Panc1 (cell line): Measurements from ENCODE around the gene FEM1B. TPM values are rescaled to one million over a fixed set of nuclear protein-coding genes. Genes with fewer than 3 reads are reported as not detected.

Experiments
- ATAC-seq: fragments of 200-7000 bp; cut with Tn5 transposase; 2 replicates; pipeline ENCODE4 v1.9.1; 2020; ENCODE audit warnings: mild to moderate bottlenecking, moderate library complexity
- BruUV-seq: library from RNA; stranded (reverse); fragments of 400-500 nt; replicated peaks from 2 replicates; lab custom pipeline; 2021; lab: Mats Ljungman, UMichigan
- CTCF ChIA-PET: fragments of 300-600 bp; sonication (Branson Sonifier 250); formaldehyde crosslinking; loops from one replicate; lab custom pipeline; 2022; ENCODE audit warnings: antibody characterized with exemption; lab: Charles Lee
- POLR2A ChIA-PET: fragments of 300-600 bp; sonication (Branson Sonifier 250); formaldehyde crosslinking; loops from one replicate; lab custom pipeline; 2022; ENCODE audit warnings: antibody characterized with exemption; lab: Charles Lee
- DNase-seq: peaks from one replicate; pipeline ENCODE4 v3.0.0-alpha.2; 2010; ENCODE audit warnings: low read depth, low spot score
- H3K27ac ChIP-seq: 2 replicates; pipeline ENCODE4 v1.5.1; 2011; ENCODE audit warnings: mild to moderate bottlenecking, low read length, inconsistent platforms
- H3K27me3 ChIP-seq: fragments of 200-500 bp; sonication (Bioruptor generic); 2 replicates; pipeline ENCODE4 v1.6.0; 2014; ENCODE audit warnings: low read length, inconsistent platforms; ENCODE audit not compliant: control insufficient read depth, insufficient read depth
- H3K36me3 ChIP-seq: fragments of 200-500 bp; sonication (Bioruptor generic); 2 replicates; pipeline ENCODE4 v1.5.1; 2014; ENCODE audit warnings: inconsistent platforms, mild to moderate bottlenecking, low read length, moderate library complexity; ENCODE audit not compliant: control insufficient read depth, insufficient read depth
- H3K4me1 ChIP-seq: 2 replicates; pipeline ENCODE4 v1.5.1; 2011; ENCODE audit warnings: inconsistent platforms, mild to moderate bottlenecking, low read length, moderate library complexity; ENCODE audit not compliant: control insufficient read depth, insufficient read depth
- H3K4me3 ChIP-seq, 2 experiments: 2 replicates each; pipeline ENCODE4 v1.5.1; 2011 to 2012; ENCODE audit warnings: low read depth in 2 of 2, low read length in 2 of 2, mild to moderate bottlenecking in 2 of 2, inconsistent platforms in 1 of 2, moderate library complexity in 1 of 2
- H3K9me3 ChIP-seq: fragments of 200-500 bp; sonication (Bioruptor generic); 2 replicates; pipeline ENCODE4 v1.5.1; 2014; ENCODE audit warnings: low read depth, mild to moderate bottlenecking, inconsistent platforms, low read length, moderate library complexity; ENCODE audit not compliant: control insufficient read depth, insufficient read depth
- CTCF ChIP-seq: fragments of 450-650 bp; IDR thresholded peaks from 2 replicates; pipeline ENCODE4 v1.5.1; 2017; ENCODE audit warnings: mild to moderate bottlenecking
- POLR2AphosphoS5 ChIP-seq: IDR thresholded peaks from 2 replicates; pipeline ENCODE4 v1.6.1; 2012; ENCODE audit warnings: mild to moderate bottlenecking, low read depth, low read length, moderate library complexity
- SIN3A ChIP-seq: IDR thresholded peaks from 2 replicates; pipeline ENCODE4 v1.6.1; 2012; ENCODE audit warnings: low read depth, mild to moderate bottlenecking, low read length, moderate library complexity, borderline replicate concordance; ENCODE audit not compliant: insufficient read depth
- TCF7L2 ChIP-seq: IDR thresholded peaks from 2 replicates; pipeline ENCODE4 v1.6.1; 2011; ENCODE audit warnings: mild to moderate bottlenecking, low read depth, low read length, inconsistent platforms
- in situ Hi-C: cut with HindIII; loops from 2 replicates; pipeline ENCODE4 v1.10.0; 2016; ENCODE audit warnings: low sequenced_read_pairs, low pct_unique_long_range_greater_than_20kb
- intact Hi-C: fragments of 100-400 bp; cut with micrococcal nuclease; formaldehyde crosslinking; loops from one replicate; pipeline ENCODE4 v1.10.0; 2022; ENCODE audit not compliant: unreplicated experiment
- total RNA-seq: library from RNA; stranded (reverse); gene quantifications from one replicate; pipeline ENCODE4 v1.2.1, GENCODE V29; 2021; ENCODE audit not compliant: unreplicated experiment
- TF ChIP-seq, protein P1 (sequence below), 2 experiments: IDR thresholded peaks; 2 replicates each; pipeline ENCODE4 v1.6.1; 2011 to 2012; ENCODE audit warnings: low read depth in 2 of 2, control low read depth in 1 of 2, low read length in 1 of 2, mild to moderate bottlenecking in 1 of 2, moderate library complexity in 1 of 2; ENCODE audit not compliant: insufficient read depth in 1 of 2

Gene FEM1B
- total RNA-seq, 1 experiment from 2014 or later, result 34.8 TPM

GRCh38 chr15:68336516-68336915 is 59.0 kb downstream of the FEM1B start:
- ATAC-seq, result no peak
- TF ChIP-seq, protein P1, sequence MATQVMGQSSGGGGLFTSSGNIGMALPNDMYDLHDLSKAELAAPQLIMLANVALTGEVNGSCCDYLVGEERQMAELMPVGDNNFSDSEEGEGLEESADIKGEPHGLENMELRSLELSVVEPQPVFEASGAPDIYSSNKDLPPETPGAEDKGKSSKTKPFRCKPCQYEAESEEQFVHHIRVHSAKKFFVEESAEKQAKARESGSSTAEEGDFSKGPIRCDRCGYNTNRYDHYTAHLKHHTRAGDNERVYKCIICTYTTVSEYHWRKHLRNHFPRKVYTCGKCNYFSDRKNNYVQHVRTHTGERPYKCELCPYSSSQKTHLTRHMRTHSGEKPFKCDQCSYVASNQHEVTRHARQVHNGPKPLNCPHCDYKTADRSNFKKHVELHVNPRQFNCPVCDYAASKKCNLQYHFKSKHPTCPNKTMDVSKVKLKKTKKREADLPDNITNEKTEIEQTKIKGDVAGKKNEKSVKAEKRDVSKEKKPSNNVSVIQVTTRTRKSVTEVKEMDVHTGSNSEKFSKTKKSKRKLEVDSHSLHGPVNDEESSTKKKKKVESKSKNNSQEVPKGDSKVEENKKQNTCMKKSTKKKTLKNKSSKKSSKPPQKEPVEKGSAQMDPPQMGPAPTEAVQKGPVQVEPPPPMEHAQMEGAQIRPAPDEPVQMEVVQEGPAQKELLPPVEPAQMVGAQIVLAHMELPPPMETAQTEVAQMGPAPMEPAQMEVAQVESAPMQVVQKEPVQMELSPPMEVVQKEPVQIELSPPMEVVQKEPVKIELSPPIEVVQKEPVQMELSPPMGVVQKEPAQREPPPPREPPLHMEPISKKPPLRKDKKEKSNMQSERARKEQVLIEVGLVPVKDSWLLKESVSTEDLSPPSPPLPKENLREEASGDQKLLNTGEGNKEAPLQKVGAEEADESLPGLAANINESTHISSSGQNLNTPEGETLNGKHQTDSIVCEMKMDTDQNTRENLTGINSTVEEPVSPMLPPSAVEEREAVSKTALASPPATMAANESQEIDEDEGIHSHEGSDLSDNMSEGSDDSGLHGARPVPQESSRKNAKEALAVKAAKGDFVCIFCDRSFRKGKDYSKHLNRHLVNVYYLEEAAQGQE (IDR thresholded peaks at IDR 0.05; ENCODE audit: insufficient read depth in 1 of 2, low read depth in 2 of 2, low read length in 1 of 2), result no peak
- TF ChIP-seq POLR2AphosphoS5 (no peak), CTCF (no peak), TCF7L2 (no peak), SIN3A (no peak)
- in situ Hi-C loops (no loop called here), intact Hi-C loops (no loop called here)
- no peak for DNase-seq
- Histone ChIP-seq H3K27ac (no peak overlapping the region), H3K4me1 (no peaks in the 10 kb centered on the region), H3K27me3 (no peaks in the 10 kb centered on the region), H3K9me3 (no peaks in the 10 kb centered on the region), H3K36me3 (no peaks in the 10 kb centered on the region), H3K4me3 (no peak overlapping the region)
- BruUV-seq, result no TSS peak
- ChIA-PET POLR2A (no interaction called here), CTCF (no interaction called here)

GRCh38 chr15:68337826-68338225 is 60.3 kb downstream of the FEM1B start:
- no TSS peak for BruUV-seq
- H3K27me3 ChIP-seq, result no peaks in the 10 kb centered on the region
- in situ Hi-C loops (no loop called here), intact Hi-C loops (no loop called here)
- ChIA-PET CTCF (no interaction called here), POLR2A (no interaction called here)
- DNase-seq (no peak), ATAC-seq (no peak)
- H3K36me3 ChIP-seq, result no peaks in the 10 kb centered on the region
- no peaks in the 10 kb centered on the region for H3K9me3 ChIP-seq
- no peaks in the 10 kb centered on the region for H3K4me1 ChIP-seq
- no peak overlapping the region for H3K27ac ChIP-seq
- TF ChIP-seq, protein P1 (IDR thresholded peaks at IDR 0.05; ENCODE audit: insufficient read depth in 1 of 2, low read depth in 2 of 2, low read length in 1 of 2), result no peak
- TF ChIP-seq CTCF (no peak), SIN3A (no peak), POLR2AphosphoS5 (no peak)
- no peak overlapping the region for H3K4me3 ChIP-seq
